Measurements from ENCODE around the gene CENPX.
A peak's percentile ranks its signal among the peaks of the same experiment; 100 is the strongest.
"Not testable (repeated sequence)": the region's sequence is repeated elsewhere in the genome, so short reads cannot be mapped to it uniquely, and the experiment has no call there.

Gene CENPX

DNA sequence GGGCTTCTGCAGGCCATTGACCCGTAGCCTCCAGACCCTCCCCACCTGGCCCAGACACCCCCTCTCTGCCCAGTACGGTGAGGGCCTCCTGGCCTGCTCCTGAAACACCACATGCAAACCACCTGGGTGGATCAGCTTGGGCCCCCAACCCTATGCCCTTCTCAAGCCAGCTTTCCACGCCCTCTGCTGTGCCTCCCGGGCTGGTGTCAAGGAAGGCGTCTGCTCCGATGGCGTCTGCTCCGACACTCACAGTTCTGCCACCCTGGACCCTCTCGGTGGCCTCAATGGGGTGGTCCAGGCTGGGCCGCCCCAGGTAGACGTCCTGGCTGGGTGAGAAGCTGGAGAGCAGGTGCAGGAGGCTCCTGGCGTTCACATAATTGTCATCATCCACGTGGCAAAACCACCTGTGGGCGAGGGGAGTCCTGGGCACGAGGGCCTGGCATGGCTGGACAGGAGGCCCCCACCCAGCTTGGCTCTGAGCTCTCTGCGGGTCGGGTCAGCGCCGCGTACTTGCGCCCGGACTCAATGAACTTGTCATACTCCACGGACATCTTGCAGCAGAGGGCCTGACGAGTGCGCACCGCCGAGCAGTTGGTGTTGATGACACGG, 27.6 kb upstream of the CENPX start:
- DNase-seq = no peak
- no peaks in the 10 kb centered on the region for H3K27me3 Mint-ChIP-seq
- H3K9me3 Mint-ChIP-seq = no peaks in the 10 kb centered on the region
- peaks cover 28% of the 10 kb centered on the region for H3K4me1 Mint-ChIP-seq (ENCODE audit: low read depth)
- H3K27ac Mint-ChIP-seq = peak overlapping the region; percentile 89
- H3K4me3 Mint-ChIP-seq = peak overlapping the region; percentile 86
- peaks cover 39% of the 10 kb centered on the region for H3K36me3 Mint-ChIP-seq (ENCODE audit: low read depth)

GRCh38 chr17:82049521-82049971, 26.9 kb upstream of the CENPX start:
- Mint-ChIP-seq H3K9me3 (no peaks in the 10 kb centered on the region), H3K36me3 (ENCODE audit: low read depth) (peaks cover 32% of the 10 kb centered on the region), H3K4me3 (peak overlapping the region; percentile 86), H3K27me3 (no peaks in the 10 kb centered on the region), H3K4me1 (ENCODE audit: low read depth) (peaks cover 26% of the 10 kb centered on the region), H3K27ac (no peak overlapping the region)
- DNase-seq = no peak

- H3K4me3 Mint-ChIP-seq = no peak overlapping the region
- no peaks in the 10 kb centered on the region for H3K27me3 Mint-ChIP-seq
- no peak for DNase-seq
- H3K36me3 Mint-ChIP-seq (ENCODE audit: low read depth) = peaks cover 27% of the 10 kb centered on the region
- no peak overlapping the region for H3K27ac Mint-ChIP-seq
- H3K9me3 Mint-ChIP-seq = no peaks in the 10 kb centered on the region
- peaks cover 26% of the 10 kb centered on the region for H3K4me1 Mint-ChIP-seq (ENCODE audit: low read depth)
Measured at GRCh38 chr17:82049106-82049505, 26.4 kb upstream of the CENPX start.

GRCh38 chr17:82048571-82048971, 25.9 kb upstream of the CENPX start:
- Mint-ChIP-seq H3K4me3 (no peak overlapping the region), H3K27me3 (no peaks in the 10 kb centered on the region), H3K9me3 (no peaks in the 10 kb centered on the region), H3K27ac (no peak overlapping the region), H3K4me1 (ENCODE audit: low read depth) (peaks cover 24% of the 10 kb centered on the region), H3K36me3 (ENCODE audit: low read depth) (peaks cover 22% of the 10 kb centered on the region)
- DNase-seq = no peak

DNA sequence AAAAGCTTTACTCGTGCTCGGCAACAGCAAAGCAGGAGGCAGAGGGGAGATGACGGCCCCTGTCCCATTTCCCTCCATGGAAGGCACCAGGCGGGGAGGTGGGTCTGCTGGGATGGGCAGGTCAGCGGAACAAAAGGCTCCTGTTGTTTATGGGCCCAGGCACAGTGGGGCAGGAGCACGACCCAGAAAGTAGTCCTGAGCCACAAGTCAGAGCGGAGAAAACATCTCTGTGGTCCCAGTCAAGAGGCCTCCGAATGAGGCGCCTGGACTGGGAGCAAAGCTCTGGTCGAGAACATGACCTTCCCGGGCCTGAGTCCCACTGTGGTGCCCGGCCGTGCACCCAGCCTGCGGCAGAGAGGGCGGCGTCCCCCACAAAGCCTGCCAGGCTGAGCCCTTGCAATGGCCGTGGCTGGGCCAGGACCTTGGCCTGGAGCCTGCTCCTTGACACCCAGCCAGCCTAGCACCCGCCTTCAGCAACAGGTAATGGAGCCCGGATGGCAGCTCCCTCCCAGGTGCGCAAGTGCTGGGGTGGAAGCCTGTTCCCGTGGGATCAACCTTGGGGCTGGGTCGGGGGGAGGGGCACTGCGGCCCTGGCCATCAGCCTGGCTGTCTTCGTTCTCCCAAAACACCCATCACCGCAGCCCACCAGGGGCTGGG, 25.4 kb upstream of the CENPX start:
- no peak overlapping the region for H3K4me3 Mint-ChIP-seq
- no peaks in the 10 kb centered on the region for H3K9me3 Mint-ChIP-seq
- peaks cover 19% of the 10 kb centered on the region for H3K36me3 Mint-ChIP-seq (ENCODE audit: low read depth)
- DNase-seq = no peak
- peaks cover 18% of the 10 kb centered on the region for H3K4me1 Mint-ChIP-seq (ENCODE audit: low read depth)
- H3K27me3 Mint-ChIP-seq = no peaks in the 10 kb centered on the region
- H3K27ac Mint-ChIP-seq = no peak overlapping the region

- H3K9me3 Mint-ChIP-seq = no peaks in the 10 kb centered on the region
- peaks cover 14% of the 10 kb centered on the region for H3K4me1 Mint-ChIP-seq (ENCODE audit: low read depth)
- H3K27me3 Mint-ChIP-seq = no peaks in the 10 kb centered on the region
- DNase-seq = no peak
- no peak overlapping the region for H3K27ac Mint-ChIP-seq
- no peak overlapping the region for H3K4me3 Mint-ChIP-seq
- H3K36me3 Mint-ChIP-seq (ENCODE audit: low read depth) = peaks cover 19% of the 10 kb centered on the region
Measured at GRCh38 chr17:82047379-82047778, 24.7 kb upstream of the CENPX start.

- Mint-ChIP-seq H3K4me1 (ENCODE audit: low read depth) (peaks cover 14% of the 10 kb centered on the region), H3K27ac (no peak overlapping the region), H3K4me3 (no peak overlapping the region), H3K9me3 (no peaks in the 10 kb centered on the region), H3K27me3 (no peaks in the 10 kb centered on the region), H3K36me3 (ENCODE audit: low read depth) (peaks cover 17% of the 10 kb centered on the region)
- no peak for DNase-seq
Measured at GRCh38 chr17:82046903-82047302, 24.2 kb upstream of the CENPX start.

DNA sequence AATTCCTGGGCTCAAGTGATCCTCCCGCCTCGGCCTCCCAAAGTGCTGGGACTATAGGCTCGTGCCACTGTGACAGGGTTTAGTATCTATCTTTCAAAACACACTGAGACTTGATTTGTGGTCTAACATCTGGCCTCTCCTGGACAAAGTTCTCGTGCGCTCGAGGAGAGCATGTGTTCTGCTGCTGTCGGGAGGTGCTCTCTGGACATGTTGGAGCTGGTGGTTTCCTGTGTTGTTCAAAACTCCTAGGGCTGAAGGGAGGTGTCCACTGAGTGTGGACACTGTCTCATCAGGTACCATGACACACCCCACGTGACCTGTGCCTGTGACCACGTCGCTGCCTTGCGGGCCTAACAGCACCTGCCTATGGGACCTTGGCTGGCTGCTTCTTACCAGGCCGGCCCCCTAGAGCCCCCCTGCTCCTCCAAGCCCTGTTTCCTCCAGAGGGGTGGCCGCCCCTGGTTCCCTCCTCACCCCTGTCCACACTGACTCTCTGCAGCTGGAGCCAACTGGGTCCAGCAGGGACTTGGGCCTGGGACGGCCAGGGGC, 23.3 kb upstream of the CENPX start:
- Mint-ChIP-seq H3K27me3 (no peaks in the 10 kb centered on the region), H3K36me3 (ENCODE audit: low read depth) (peaks cover 17% of the 10 kb centered on the region), H3K4me1 (ENCODE audit: low read depth) (peaks cover 14% of the 10 kb centered on the region), H3K9me3 (no peaks in the 10 kb centered on the region), H3K4me3 (no peak overlapping the region), H3K27ac (no peak overlapping the region)
- no peak for DNase-seq

- no peaks in the 10 kb centered on the region for H3K27me3 Mint-ChIP-seq
- H3K27ac Mint-ChIP-seq = no peak overlapping the region
- H3K4me1 Mint-ChIP-seq (ENCODE audit: low read depth) = peaks cover 9% of the 10 kb centered on the region
- no peaks in the 10 kb centered on the region for H3K9me3 Mint-ChIP-seq
- no peak overlapping the region for H3K4me3 Mint-ChIP-seq
- no peak for DNase-seq
- peaks cover 9% of the 10 kb centered on the region for H3K36me3 Mint-ChIP-seq (ENCODE audit: low read depth)
Measured at GRCh38 chr17:82043507-82043906, 20.8 kb upstream of the CENPX start.

GRCh38 chr17:82042649-82043048, 20.0 kb upstream of the CENPX start:
- Mint-ChIP-seq H3K4me1 (ENCODE audit: low read depth) (peaks cover 14% of the 10 kb centered on the region), H3K27me3 (no peaks in the 10 kb centered on the region), H3K4me3 (no peak overlapping the region), H3K36me3 (ENCODE audit: low read depth) (peaks cover 7% of the 10 kb centered on the region), H3K27ac (no peak overlapping the region), H3K9me3 (no peaks in the 10 kb centered on the region)
- no peak for DNase-seq

GRCh38 chr17:82041144-82041814, 18.6 kb upstream of the CENPX start:
- Mint-ChIP-seq H3K27ac (no peak overlapping the region), H3K4me3 (no peak overlapping the region), H3K9me3 (no peaks in the 10 kb centered on the region), H3K27me3 (no peaks in the 10 kb centered on the region), H3K36me3 (ENCODE audit: low read depth) (peaks cover 3% of the 10 kb centered on the region), H3K4me1 (ENCODE audit: low read depth) (peaks cover 13% of the 10 kb centered on the region)
- no peak for DNase-seq

GRCh38 chr17:82039695-82040299, 17.1 kb upstream of the CENPX start:
- Mint-ChIP-seq H3K27me3 (no peaks in the 10 kb centered on the region), H3K9me3 (no peaks in the 10 kb centered on the region), H3K36me3 (ENCODE audit: low read depth) (peaks cover 15% of the 10 kb centered on the region), H3K27ac (no peak overlapping the region), H3K4me3 (no peak overlapping the region), H3K4me1 (ENCODE audit: low read depth) (peaks cover 26% of the 10 kb centered on the region)
- DNase-seq = no peak

GRCh38 chr17:82038796-82039409, 16.2 kb upstream of the CENPX start:
- Mint-ChIP-seq H3K36me3 (ENCODE audit: low read depth) (peaks cover 21% of the 10 kb centered on the region), H3K4me1 (ENCODE audit: low read depth) (peaks cover 26% of the 10 kb centered on the region)
- H3K27ac Mint-ChIP-seq, DNase-seq, H3K4me3 Mint-ChIP-seq, H3K27me3 Mint-ChIP-seq, H3K9me3 Mint-ChIP-seq: not testable (repeated sequence)

- Mint-ChIP-seq H3K27me3 (no peaks in the 10 kb centered on the region), H3K4me3 (peak overlapping the region; percentile 83), H3K36me3 (ENCODE audit: low read depth) (peaks cover 22% of the 10 kb centered on the region), H3K9me3 (no peaks in the 10 kb centered on the region), H3K4me1 (ENCODE audit: low read depth) (peaks cover 28% of the 10 kb centered on the region), H3K27ac (peak overlapping the region; percentile 94)
- no peak for DNase-seq
Measured at GRCh38 chr17:82037889-82038195, 15.2 kb upstream of the CENPX start.

Measured in activated T-cell treated with anti-CD3 and anti-CD28 coated beads, Interleukin-2, amount 50 U/mL, for 24 hours (primary cell).